Activated CD4-positive, CD25-positive, alpha-beta regulatory T cell treated with anti-CD3 and anti-CD28 coated beads, Interleukin-2, amount 50 U/mL, for 72 hours (primary cell): Measurements from ENCODE around the gene GRIK4.

Experiments used
- DNase-seq: peaks from one replicate; pipeline ENCODE4 v3.0.0; 2021

GRIK4 gene

GRCh38 chr11:120867024-120867423, 355.5 kb downstream of the GRIK4 start:
- DNase-seq, result no peak

- no peak for DNase-seq
Observed at GRCh38 chr11:120867531-120867930, 356.0 kb downstream of the GRIK4 start.

GRCh38 chr11:120867988-120868387, 356.4 kb downstream of the GRIK4 start:
- DNase-seq, result no peak

GRCh38 chr11:120869097-120869496, 357.5 kb downstream of the GRIK4 start:
- DNase-seq, result no peak

GRCh38 chr11:120869516-120870011, 358.0 kb downstream of the GRIK4 start:
- no peak for DNase-seq

- no peak for DNase-seq
Observed at GRCh38 chr11:120871194-120871593, 359.6 kb downstream of the GRIK4 start.

GRCh38 chr11:120871924-120872323, 360.4 kb downstream of the GRIK4 start:
- DNase-seq, result no peak

GRCh38 chr11:120873966-120874735, 362.6 kb downstream of the GRIK4 start:
- DNase-seq, result no peak

GRCh38 chr11:120875986-120876385, 364.4 kb downstream of the GRIK4 start:
- DNase-seq, result no peak

GRCh38 chr11:120877746-120878365, 366.3 kb downstream of the GRIK4 start:
- DNase-seq, result no peak

GRCh38 chr11:120878781-120879180, 367.2 kb downstream of the GRIK4 start:
- no peak for DNase-seq

GRCh38 chr11:120880498-120881175, 369.1 kb downstream of the GRIK4 start:
- DNase-seq, result no peak

- no peak for DNase-seq
Observed at GRCh38 chr11:120881596-120881995, 370.0 kb downstream of the GRIK4 start.

GRCh38 chr11:120882175-120882574, 370.6 kb downstream of the GRIK4 start:
- DNase-seq, result no peak

- DNase-seq, result no peak
Observed at GRCh38 chr11:120883404-120884080, 372.0 kb downstream of the GRIK4 start.

GRCh38 chr11:120884154-120885020, 372.8 kb downstream of the GRIK4 start:
- no peak for DNase-seq

- DNase-seq, result no peak
Observed at GRCh38 chr11:120890609-120891320, 379.2 kb downstream of the GRIK4 start.

GRCh38 chr11:120893440-120894201, 382.1 kb downstream of the GRIK4 start:
- DNase-seq, result no peak

- no peak for DNase-seq
Observed at GRCh38 chr11:120894202-120894985, 382.8 kb downstream of the GRIK4 start.

GRCh38 chr11:120896687-120897086, 385.1 kb downstream of the GRIK4 start:
- no peak for DNase-seq
